Neural cell (in vitro differentiated cells): ENCODE results near the gene ASMTL. TPM values are rescaled to one million over a fixed set of nuclear protein-coding genes. Genes with fewer than 3 reads are reported as not detected.

Source experiments
- H2AFZ ChIP-seq: fragments of 200-600, 300-800 bp; sonication (generic), shearing (Covaris generic); 2 replicates; pipeline ENCODE4 v1.6.0; 2014; ENCODE audit warnings: low read depth, mild to moderate bottlenecking, antibody characterized with exemption, low read length, moderate library complexity
- H3F3A ChIP-seq: fragments of 200-600 bp; shearing (Covaris generic); 2 replicates; pipeline ENCODE4 v1.6.1; 2016; ENCODE audit warnings: mild to moderate bottlenecking, moderate library complexity, mixed read lengths, antibody characterized with exemption, low read length; ENCODE audit not compliant: insufficient read depth, poor library complexity, severe bottlenecking
- H3K27ac ChIP-seq: fragments of 200-600, 300-800 bp; sonication (generic), shearing (Covaris generic); 2 replicates; pipeline ENCODE4 v1.5.1; 2014; ENCODE audit warnings: mild to moderate bottlenecking, low read length, moderate library complexity
- H3K27me3 ChIP-seq: fragments of 300-800, 200-600 bp; sonication (generic), shearing (Covaris generic); 2 replicates; pipeline ENCODE4 v1.6.0; 2014; ENCODE audit warnings: mild to moderate bottlenecking, low read depth, low read length, moderate library complexity; ENCODE audit not compliant: insufficient read depth
- H3K36me3 ChIP-seq: fragments of 300-800, 200-600 bp; sonication (generic), shearing (Covaris generic); 2 replicates; pipeline ENCODE4 v1.5.1; 2014; ENCODE audit warnings: mild to moderate bottlenecking, antibody characterized with exemption, low read length, moderate library complexity; ENCODE audit not compliant: insufficient read depth
- H3K4me2 ChIP-seq: fragments of 300-800, 200-600 bp; sonication (generic), shearing (Covaris generic); 2 replicates; pipeline ENCODE4 v1.6.0; 2014; ENCODE audit warnings: mild to moderate bottlenecking, low read length
- H3K4me3 ChIP-seq: fragments of 300-800, 200-600 bp; sonication (generic), shearing (Covaris generic); 2 replicates; pipeline ENCODE4 v1.5.1; 2014; ENCODE audit warnings: mild to moderate bottlenecking, low read length, moderate library complexity
- H3K79me2 ChIP-seq: fragments of 200-600 bp; shearing (Covaris generic); replicated peaks from 2 replicates; pipeline ENCODE4 v1.6.0; 2014; ENCODE audit warnings: mild to moderate bottlenecking, low read length, moderate library complexity; ENCODE audit not compliant: insufficient read depth
- H3K9ac ChIP-seq: fragments of 300-800, 200-600 bp; sonication (generic), shearing (Covaris generic); 2 replicates; pipeline ENCODE4 v1.6.1; 2016; ENCODE audit warnings: mild to moderate bottlenecking, low read length, mixed read lengths
- H3K9me2 ChIP-seq: fragments of 200-600 bp; shearing (Covaris generic); 2 replicates; pipeline ENCODE4 v1.6.1; 2016; ENCODE audit warnings: mild to moderate bottlenecking, low read length, mixed read lengths; ENCODE audit not compliant: insufficient read depth
- H3K9me3 ChIP-seq: fragments of 200-600, 300-800 bp; sonication (generic), shearing (Covaris generic); 2 replicates; pipeline ENCODE4 v1.6.1; 2016; ENCODE audit warnings: mild to moderate bottlenecking, mixed run types, low read length, moderate library complexity, mixed read lengths
- H4K20me1 ChIP-seq: fragments of 200-600 bp; shearing (Covaris generic); 2 replicates; pipeline ENCODE4 v1.6.1; 2016; ENCODE audit warnings: mild to moderate bottlenecking, mixed run types; ENCODE audit not compliant: insufficient read depth
- EZH2 ChIP-seq: fragments of 200-600, 300-800 bp; shearing (Covaris generic), sonication (generic); IDR thresholded peaks from 2 replicates; pipeline ENCODE4 v1.6.1; 2014; ENCODE audit warnings: antibody characterized with exemption, low read length, borderline replicate concordance, mild to moderate bottlenecking; ENCODE audit not compliant: insufficient read depth, poor library complexity, severe bottlenecking
- RAD21 ChIP-seq: fragments of 450-650 bp; conservative IDR thresholded peaks from 2 replicates; pipeline ENCODE4 v1.6.1; 2014; ENCODE audit warnings: antibody characterized with exemption, mild to moderate bottlenecking, moderate library complexity
- REST ChIP-seq: IDR thresholded peaks from 2 replicates; pipeline ENCODE4 v1.6.1; 2012; ENCODE audit warnings: borderline replicate concordance
- SMC3 ChIP-seq: fragments of 450-650 bp; conservative IDR thresholded peaks from 2 replicates; pipeline ENCODE4 v1.6.1; 2014; ENCODE audit warnings: antibody characterized with exemption, mild to moderate bottlenecking, moderate library complexity; ENCODE audit not compliant: poor library complexity
- TAF1 ChIP-seq: IDR thresholded peaks from 2 replicates; pipeline ENCODE4 v1.6.1; 2012; ENCODE audit warnings: low read depth
- polyA plus RNA-seq: library from polyadenylated mRNA; depleted of rRNA; stranded (reverse); fragments of >200 nt; gene quantifications from 2 replicates; pipeline ENCODE4 v1.2.3, GENCODE V29; 2014
- TF ChIP-seq, protein P1 (sequence below): fragments of 450-650 bp; IDR thresholded peaks from 2 replicates; pipeline ENCODE4 v1.5.1; 2014; ENCODE audit warnings: antibody characterized with exemption, mild to moderate bottlenecking, moderate library complexity; ENCODE audit not compliant: poor library complexity, severe bottlenecking

Gene ASMTL
- polyA plus RNA-seq, 1 donor from 2014 or later, result 25.9 TPM

DNA sequence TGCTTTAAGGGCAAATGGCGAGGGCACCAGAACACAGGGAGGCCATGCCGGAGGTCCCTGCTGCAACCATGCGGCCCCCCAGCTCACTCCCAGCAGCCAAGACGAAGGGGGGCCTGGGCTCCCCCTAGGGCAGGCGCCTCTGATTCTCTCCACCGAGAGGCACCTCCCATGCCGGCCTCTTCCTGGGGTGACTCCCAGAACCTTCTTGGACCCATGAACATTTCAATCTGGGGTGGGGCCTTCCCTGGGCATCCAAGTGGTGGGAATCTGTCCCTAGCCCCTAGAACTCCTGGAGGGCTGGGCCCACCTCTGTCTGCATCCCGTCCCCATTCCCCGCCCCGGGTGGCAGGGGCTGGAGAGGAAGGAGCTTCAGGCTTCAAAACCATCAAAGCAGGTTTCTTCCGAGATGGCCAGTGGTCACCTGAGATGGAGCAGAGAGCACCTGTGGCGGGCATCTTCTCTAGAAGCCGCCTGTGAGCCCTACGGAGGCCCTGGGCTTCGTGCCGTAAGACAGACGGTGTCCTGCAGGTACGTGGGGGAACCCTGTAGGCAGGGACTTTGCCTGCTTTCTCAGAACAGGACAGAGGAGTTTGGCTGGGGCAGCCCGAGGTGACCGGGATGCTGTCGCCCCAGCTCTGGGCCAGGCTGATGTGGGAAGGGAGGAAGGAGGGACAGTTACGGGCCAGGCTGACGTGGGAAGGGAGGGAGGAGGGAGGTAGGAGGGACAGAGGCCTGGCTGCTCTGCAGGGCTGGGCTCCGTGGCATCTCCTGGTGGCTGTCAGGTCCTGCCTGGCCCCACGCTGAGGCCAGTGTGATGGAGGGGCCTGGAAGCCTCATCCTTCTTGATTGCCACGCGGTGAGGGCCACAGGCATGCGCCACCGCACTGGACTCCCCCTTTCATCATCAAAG, 54.0 kb downstream of the ASMTL start:
- Histone ChIP-seq H3K36me3 (peaks cover under 1% of the 10 kb centered on the region), H2AFZ (no peak overlapping the region), H3K79me2 (peaks cover 10% of the 10 kb centered on the region), H3K27ac (no peak overlapping the region), H4K20me1 (no peaks in the 10 kb centered on the region), H3K9me3 (no peaks in the 10 kb centered on the region), H3F3A (no peaks in the 10 kb centered on the region), H3K9ac (no peak overlapping the region), H3K27me3 (no peaks in the 10 kb centered on the region), H3K4me3 (no peak overlapping the region), H3K9me2 (no peaks in the 10 kb centered on the region), H3K4me2 (no peak overlapping the region)
- TF ChIP-seq SMC3 (no peak), REST (no peak), TAF1 (no peak), RAD21 (no peak), EZH2 (no peak)
- TF ChIP-seq, protein P1, sequence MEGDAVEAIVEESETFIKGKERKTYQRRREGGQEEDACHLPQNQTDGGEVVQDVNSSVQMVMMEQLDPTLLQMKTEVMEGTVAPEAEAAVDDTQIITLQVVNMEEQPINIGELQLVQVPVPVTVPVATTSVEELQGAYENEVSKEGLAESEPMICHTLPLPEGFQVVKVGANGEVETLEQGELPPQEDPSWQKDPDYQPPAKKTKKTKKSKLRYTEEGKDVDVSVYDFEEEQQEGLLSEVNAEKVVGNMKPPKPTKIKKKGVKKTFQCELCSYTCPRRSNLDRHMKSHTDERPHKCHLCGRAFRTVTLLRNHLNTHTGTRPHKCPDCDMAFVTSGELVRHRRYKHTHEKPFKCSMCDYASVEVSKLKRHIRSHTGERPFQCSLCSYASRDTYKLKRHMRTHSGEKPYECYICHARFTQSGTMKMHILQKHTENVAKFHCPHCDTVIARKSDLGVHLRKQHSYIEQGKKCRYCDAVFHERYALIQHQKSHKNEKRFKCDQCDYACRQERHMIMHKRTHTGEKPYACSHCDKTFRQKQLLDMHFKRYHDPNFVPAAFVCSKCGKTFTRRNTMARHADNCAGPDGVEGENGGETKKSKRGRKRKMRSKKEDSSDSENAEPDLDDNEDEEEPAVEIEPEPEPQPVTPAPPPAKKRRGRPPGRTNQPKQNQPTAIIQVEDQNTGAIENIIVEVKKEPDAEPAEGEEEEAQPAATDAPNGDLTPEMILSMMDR, result no peak

GRCh38 chrX:1397441-1398270, 55.1 kb downstream of the ASMTL start:
- Histone ChIP-seq H3F3A (no peaks in the 10 kb centered on the region), H3K27me3 (no peaks in the 10 kb centered on the region), H3K4me3 (no peak overlapping the region), H3K36me3 (no peaks in the 10 kb centered on the region), H3K4me2 (no peak overlapping the region), H3K27ac (no peak overlapping the region), H3K9ac (no peak overlapping the region), H4K20me1 (no peaks in the 10 kb centered on the region), H3K9me3 (no peaks in the 10 kb centered on the region), H3K79me2 (peaks cover 17% of the 10 kb centered on the region), H2AFZ (no peak overlapping the region), H3K9me2 (no peaks in the 10 kb centered on the region)
- TF ChIP-seq, protein P1, result no peak
- no peak for TF ChIP-seq EZH2
